ENCODE results near the gene EPN2.

DNA sequence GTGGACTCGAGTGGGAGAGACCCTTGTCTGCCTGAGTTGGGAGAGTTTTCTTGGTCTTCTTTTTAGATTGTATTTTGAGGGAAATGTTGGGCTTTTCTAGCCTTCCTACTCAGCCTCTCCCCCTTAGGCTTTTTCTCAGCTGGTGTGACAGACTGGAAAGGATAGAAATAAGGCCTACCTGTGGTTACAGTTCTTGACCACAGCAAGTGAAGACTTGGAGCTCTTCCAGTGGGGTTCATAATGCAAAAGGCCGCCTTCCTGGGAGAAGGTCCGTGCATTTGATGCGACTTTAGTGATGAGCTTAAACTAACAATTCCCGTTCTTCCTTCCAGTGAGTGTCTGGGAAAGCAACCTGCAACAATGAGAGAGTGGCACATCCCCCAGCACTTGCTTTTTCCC is 68.6 kb downstream of the EPN2 start:
- TF ChIP-seq, protein P1, sequence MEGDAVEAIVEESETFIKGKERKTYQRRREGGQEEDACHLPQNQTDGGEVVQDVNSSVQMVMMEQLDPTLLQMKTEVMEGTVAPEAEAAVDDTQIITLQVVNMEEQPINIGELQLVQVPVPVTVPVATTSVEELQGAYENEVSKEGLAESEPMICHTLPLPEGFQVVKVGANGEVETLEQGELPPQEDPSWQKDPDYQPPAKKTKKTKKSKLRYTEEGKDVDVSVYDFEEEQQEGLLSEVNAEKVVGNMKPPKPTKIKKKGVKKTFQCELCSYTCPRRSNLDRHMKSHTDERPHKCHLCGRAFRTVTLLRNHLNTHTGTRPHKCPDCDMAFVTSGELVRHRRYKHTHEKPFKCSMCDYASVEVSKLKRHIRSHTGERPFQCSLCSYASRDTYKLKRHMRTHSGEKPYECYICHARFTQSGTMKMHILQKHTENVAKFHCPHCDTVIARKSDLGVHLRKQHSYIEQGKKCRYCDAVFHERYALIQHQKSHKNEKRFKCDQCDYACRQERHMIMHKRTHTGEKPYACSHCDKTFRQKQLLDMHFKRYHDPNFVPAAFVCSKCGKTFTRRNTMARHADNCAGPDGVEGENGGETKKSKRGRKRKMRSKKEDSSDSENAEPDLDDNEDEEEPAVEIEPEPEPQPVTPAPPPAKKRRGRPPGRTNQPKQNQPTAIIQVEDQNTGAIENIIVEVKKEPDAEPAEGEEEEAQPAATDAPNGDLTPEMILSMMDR (IDR thresholded peaks at IDR 0.05) = no peak
- TF ChIP-seq POLR2AphosphoS5 (IDR thresholded peaks at IDR 0.05) (no peak), EP300 (IDR thresholded peaks at IDR 0.05) (no peak), POLR2A (IDR thresholded peaks at IDR 0.05) (no peak)
